Hindlimb muscle (tissue), 1 donor: Measurements from ENCODE around the gene CLIP1. TPM values are rescaled to one million over a fixed set of nuclear protein-coding genes. Genes with fewer than 3 reads are reported as not detected.
"Not testable (repeated sequence)": the region's sequence is repeated elsewhere in the genome, so short reads cannot be mapped to it uniquely, and the experiment has no call there.

ENCODE experiments used
- DNase-seq: peaks from one replicate; pipeline ENCODE4 v3.0.0-alpha.2; 2013
- polyA plus RNA-seq: library from polyadenylated mRNA; unstranded; fragments of 120-200 nt; gene quantifications from one replicate; pipeline ENCODE4 v1.2.1, GENCODE V29; 2013; ENCODE audit not compliant: insufficient read length

Gene CLIP1
- polyA plus RNA-seq, 1 donor, result 21.7 TPM

- no peak for DNase-seq
Measured at GRCh38 chr12:122394626-122395194, 27.8 kb downstream of the CLIP1 start.

GRCh38 chr12:122393817-122394216 is 28.7 kb downstream of the CLIP1 start:
- no peak for DNase-seq

- no peak for DNase-seq
Measured at GRCh38 chr12:122392411-122392810, 30.1 kb downstream of the CLIP1 start.

DNA sequence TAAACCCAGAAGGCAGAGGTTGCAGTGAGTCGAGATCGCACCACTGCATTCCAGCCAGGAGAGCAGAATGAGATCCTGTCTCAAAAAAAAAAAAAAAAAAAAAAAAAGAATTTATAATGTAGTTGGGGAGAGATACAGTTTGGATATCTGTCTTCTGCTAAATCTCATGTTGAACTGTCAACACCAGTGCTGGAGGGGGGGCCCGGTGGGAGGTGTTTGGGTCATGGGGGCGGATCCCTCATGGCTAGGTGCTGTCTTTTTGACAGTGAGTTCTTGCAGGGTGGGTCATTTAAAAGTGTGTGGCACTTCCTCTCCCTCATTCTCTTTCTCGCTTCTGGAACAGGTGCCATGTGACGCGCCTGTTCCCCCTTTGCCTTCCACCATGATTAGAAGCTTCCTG is 32.8 kb downstream of the CLIP1 start:
- DNase-seq, result no peak

- no peak for DNase-seq
Measured at GRCh38 chr12:122387887-122388286, 34.6 kb downstream of the CLIP1 start.

DNA sequence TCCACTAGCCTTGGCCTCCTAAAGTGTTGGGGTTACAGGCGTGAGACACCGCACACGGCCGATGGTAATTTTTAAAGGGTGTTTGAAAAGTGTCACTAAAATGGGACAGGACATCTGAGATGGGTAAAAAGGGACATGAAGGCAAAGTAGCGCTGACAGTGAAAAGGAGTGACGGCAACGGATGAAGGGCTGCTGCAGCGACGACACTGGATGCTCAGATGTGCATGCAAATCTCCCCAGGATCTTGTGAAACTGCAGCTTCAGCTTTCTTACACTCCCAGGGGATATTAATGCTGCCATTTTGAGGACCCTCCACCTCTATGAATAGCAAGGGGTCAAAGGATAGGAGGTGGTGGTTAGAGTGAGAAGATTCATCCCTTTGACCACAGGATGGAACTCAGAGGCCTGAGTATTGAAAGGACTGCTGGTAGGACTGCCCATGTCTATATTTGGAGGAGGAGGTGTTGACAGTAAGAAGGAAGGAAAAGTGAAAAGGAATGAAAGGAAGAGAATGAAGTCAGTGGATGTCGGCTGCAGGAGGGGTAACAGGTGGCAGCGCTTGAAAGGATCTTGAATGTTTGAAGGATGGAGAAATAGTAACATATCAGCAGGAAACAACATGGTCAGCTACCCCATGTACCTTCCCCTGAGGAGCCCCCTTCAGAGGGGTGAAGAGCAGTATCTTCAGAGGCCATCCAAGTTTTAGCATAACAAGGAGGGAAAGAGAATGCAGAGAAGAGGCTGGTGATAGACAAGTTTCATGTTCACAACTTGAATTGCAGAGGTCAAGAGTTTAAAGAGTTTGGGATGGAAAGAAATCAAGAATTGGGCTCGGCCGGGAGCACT is 37.1 kb downstream of the CLIP1 start:
- no peak for DNase-seq

DNA sequence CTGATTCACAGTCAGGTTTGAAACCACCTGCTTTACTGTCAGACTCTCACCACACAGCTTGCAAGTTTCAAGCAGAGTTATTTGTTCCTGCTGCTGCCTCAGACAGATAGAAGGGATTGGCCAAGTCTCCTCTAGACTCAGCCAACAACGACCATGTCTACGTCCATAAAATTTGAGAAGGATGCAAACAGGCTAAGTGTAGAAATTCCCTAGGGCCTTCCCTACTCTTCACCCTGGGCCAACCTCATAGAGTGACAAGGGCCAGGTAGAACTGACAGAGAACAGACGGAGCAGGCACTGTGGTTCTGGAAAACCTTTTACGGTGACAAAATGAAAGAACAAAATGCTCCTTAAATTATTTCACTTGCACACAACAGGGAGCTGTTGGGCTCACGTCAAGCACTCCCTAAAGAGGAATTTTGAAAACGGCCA is 39.5 kb downstream of the CLIP1 start:
- no peak for DNase-seq

- no peak for DNase-seq
Measured at GRCh38 chr12:122381021-122381420, 41.4 kb downstream of the CLIP1 start.

GRCh38 chr12:122376751-122377150 is 45.7 kb downstream of the CLIP1 start:
- DNase-seq, result not testable (repeated sequence)

- DNase-seq, result no peak
Measured at GRCh38 chr12:122374707-122375106, 47.8 kb downstream of the CLIP1 start.

- no peak for DNase-seq
Measured at GRCh38 chr12:122371475-122372045, 50.9 kb downstream of the CLIP1 start.

GRCh38 chr12:122368361-122369073 is 54.0 kb downstream of the CLIP1 start:
- no peak for DNase-seq

DNA sequence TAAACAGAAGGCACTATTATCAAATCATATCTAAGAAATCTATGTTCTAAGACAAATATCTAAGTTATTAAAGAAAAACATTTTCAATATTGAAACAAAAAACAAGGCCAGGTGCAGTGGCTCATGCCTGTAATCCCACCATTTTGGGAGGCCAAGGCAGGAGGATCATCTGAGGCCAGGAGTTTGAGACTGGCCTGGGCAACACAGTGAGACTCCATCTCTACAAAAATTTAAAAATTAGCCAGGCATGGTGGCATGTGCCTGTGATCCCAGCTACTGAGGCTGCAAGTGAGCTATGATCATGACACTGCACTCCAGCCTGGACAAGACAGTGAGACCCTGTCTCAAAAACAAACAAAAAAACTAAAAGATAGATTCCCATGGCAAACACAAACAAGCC is 54.8 kb downstream of the CLIP1 start:
- not testable (repeated sequence) for DNase-seq

GRCh38 chr12:122366685-122367475 is 55.6 kb downstream of the CLIP1 start:
- DNase-seq, result peak; percentile 34

GRCh38 chr12:122365226-122365625 is 57.2 kb downstream of the CLIP1 start:
- not testable (repeated sequence) for DNase-seq

DNA sequence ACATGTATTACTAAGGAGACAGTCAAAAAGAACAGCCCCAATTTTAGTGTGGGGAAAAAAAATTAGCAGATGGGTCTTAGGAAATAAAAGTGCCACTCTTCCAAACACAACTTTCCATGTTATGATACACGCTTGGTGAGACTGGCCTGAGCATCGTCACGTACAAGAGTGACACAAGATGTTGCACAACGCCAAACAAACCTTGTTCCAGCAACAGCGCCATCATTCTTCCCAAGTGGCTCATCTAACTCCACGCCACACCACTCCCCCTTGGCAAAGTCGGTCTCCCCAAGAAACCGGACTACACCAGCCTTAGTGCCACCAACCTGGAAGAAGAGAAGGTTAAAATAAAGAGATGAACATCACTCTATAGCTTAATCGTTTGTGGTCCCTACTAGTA is 58.7 kb downstream of the CLIP1 start:
- no peak for DNase-seq

- DNase-seq, result no peak
Measured at GRCh38 chr12:122362755-122363154, 59.7 kb downstream of the CLIP1 start.

GRCh38 chr12:122358403-122358802 is 64.1 kb downstream of the CLIP1 start:
- not testable (repeated sequence) for DNase-seq

GRCh38 chr12:122357536-122357935 is 64.9 kb downstream of the CLIP1 start:
- DNase-seq, result not testable (repeated sequence)

GRCh38 chr12:122356991-122357390 is 65.5 kb downstream of the CLIP1 start:
- not testable (repeated sequence) for DNase-seq

- DNase-seq, result peak; percentile 35
Measured at GRCh38 chr12:122356192-122356635, 66.3 kb downstream of the CLIP1 start.

GRCh38 chr12:122355706-122356105 is 66.8 kb downstream of the CLIP1 start:
- no peak for DNase-seq
